GM19452 (cell line): ENCODE results near the gene RELT.

Source experiments
- ATAC-seq: cut with Tn5 transposase; IDR thresholded peaks from one replicate; pipeline ENCODE4 v1.9.1; 2021; ENCODE audit not compliant: unreplicated experiment

RELT gene, protein sequence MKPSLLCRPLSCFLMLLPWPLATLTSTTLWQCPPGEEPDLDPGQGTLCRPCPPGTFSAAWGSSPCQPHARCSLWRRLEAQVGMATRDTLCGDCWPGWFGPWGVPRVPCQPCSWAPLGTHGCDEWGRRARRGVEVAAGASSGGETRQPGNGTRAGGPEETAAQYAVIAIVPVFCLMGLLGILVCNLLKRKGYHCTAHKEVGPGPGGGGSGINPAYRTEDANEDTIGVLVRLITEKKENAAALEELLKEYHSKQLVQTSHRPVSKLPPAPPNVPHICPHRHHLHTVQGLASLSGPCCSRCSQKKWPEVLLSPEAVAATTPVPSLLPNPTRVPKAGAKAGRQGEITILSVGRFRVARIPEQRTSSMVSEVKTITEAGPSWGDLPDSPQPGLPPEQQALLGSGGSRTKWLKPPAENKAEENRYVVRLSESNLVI

DNA sequence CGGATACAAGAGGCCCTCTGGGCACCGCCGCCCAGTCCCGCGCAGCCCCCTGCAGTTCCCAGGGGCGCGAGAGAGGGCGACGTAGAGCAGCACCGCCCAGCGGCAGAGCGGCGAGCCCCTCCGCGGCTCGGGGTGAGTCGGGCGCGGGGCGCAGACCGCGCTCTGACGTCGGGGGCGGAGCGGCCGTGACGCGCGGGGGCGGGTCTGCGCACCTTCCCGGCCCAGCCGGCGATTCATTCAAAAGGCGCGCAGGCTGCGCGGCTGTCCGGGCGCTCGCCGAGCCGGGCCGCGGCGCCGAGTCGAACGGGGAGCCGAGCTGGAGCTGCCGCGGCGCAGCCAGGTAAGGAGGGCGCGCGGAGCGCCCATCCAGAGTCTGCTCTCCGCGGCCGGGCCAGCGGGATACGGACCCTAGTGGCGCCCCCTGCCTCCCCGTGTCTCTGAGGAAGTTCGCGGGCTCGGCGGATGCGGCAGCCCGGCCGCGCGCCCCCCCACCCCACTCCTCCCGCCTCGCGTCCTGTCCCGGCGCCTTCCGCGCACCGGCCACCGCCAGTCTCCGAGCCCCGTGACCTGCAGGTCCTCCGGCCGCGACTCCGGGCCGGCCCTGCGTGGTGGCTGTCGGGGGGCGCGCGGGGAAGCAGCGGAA lies at the start of gene RELT:
Gene RELT, plus strand, starts transcription at position 240 of the 643 bp plus-strand sequence. CDS start 12,738 bp downstream, outside the sequence.
- peak; percentile 71 for ATAC-seq

GRCh38 chr11:73326929-73327811 lies 49.0 kb upstream of the RELT start:
- no peak for ATAC-seq

DNA sequence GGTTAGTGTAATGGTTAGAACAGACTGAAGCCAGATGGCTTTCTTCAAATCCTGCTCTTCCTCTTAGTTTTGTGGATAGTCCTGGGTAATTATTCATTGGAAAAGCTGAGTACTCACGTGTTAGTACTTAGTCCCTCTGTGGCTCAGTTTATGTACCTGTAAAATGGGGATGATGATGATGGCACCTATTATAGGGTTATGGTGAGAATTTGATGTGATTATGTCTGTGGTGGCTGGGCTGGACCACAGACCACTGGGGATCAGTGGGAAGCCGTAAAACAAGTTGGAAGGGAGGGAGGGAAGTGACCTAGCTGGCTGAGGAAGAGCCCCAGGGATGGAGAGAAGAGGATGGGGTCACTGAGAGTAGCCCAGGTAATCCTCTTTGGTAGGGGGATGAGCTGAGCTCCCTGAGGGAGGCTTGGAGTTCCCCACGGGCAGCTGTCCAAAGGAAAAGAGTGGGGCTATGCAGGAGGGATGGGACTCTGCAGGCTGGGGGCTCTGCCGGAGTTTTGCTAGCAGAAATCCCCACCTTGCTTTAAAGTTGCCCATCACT lies 48.3 kb upstream of the RELT start:
- no peak for ATAC-seq

GRCh38 chr11:73330569-73331093 lies 45.6 kb upstream of the RELT start:
- ATAC-seq: no peak

DNA sequence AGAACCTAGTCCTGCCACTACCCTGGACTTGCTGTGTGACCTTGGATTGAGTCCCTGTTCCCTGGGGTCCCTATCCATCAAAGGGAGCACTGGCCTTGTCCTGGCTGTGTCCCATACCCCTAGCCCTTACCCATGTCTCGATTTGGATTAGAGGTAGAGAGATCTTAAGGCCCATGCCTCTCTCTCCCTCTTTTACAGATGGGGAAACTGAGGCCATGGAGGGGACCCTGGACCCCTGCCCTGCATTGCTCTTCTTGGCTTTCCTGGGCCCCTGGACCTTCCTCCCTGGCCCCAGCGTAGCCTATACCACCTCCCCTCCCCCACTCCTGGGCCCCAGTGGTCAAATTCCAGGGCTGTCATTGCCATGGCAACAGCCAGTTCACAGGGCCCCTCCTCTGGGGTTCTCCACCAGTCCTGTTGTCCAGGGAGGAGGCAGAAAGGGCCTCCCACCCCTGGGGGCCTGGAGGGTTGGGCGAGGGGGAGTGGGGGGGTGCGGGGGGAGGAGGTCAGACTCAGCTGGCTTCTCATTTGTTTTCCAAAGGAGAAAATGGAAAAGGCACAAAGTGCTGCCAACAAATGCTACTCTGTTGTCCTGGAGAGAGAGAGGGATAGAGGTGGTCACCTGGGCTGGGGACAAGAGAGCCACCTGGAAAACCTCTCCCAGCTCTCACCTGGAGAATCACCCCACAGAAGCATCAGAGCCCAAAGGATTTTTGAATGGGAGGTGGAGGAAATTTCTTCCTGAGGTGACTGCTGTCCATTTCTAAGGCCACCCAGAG lies 44.9 kb upstream of the RELT start:
- ATAC-seq: no peak

- no peak for ATAC-seq
These were observed 43.0 kb upstream of the RELT start for GRCh38 chr11:73333173-73333572.

- no peak for ATAC-seq
These were observed 42.4 kb upstream of the RELT start for GRCh38 chr11:73333640-73334383.

DNA sequence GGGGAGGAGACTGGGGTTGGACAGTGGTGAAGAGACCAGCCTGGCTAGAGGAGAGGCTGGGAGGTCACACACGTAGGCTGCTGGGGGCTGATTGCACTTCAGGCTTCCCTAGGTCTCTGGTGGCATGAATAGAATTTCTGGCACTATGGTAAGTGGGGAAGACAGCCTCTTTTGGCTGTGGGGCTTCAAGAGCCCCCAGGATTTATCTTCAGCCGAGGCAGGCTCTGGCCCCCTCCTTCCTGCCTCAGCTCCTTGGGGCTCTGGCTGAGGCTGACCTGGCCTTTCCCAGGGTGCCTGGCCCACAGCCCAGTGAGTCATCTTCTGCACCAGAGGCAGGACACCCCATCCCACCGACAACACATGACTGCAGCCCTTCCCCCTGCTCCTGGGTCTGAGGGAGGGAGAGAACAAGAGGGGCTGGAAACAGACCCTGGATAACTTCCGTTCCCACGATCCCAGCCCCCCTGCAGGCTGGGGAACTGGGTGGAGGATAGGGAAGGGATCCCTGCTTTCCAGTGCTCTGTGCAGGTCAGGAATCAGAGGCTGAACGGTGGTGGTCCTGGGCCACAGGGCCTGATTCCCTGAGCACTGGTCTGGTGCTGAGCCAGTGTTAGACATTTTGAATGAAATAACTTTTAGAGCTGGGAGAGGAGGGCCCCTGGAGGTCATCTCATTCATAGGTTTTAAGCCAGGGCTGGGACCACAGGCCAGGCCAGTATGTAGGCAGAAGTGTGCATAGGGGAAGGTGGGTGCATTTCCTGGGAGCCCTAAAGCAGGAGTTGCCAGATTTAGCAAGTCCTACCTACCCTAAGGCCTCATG lies 41.6 kb upstream of the RELT start:
- no peak for ATAC-seq

GRCh38 chr11:73335204-73335923 lies 40.8 kb upstream of the RELT start:
- no peak for ATAC-seq

DNA sequence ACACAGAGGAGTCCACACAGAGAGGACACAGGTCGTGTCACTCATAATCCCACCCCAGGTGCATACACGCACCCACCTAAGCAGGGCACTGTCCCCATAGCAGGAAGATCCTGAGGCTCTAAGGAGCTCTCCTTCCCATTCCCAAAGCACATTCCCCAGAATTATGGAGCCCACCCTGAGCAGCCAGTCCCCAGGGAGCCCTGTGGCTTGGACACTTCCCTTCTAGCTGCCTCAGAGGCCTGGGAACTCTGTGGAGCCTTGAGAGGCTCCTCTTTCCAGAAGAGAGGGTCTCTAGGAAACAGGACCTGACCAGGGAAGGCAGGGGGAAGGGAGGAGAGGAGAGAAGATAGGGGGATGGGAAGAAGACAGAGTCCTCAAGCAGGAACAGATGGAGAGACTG lies 38.4 kb upstream of the RELT start:
- no peak for ATAC-seq

- no peak for ATAC-seq
These were observed 37.9 kb upstream of the RELT start for GRCh38 chr11:73338279-73338678.

DNA sequence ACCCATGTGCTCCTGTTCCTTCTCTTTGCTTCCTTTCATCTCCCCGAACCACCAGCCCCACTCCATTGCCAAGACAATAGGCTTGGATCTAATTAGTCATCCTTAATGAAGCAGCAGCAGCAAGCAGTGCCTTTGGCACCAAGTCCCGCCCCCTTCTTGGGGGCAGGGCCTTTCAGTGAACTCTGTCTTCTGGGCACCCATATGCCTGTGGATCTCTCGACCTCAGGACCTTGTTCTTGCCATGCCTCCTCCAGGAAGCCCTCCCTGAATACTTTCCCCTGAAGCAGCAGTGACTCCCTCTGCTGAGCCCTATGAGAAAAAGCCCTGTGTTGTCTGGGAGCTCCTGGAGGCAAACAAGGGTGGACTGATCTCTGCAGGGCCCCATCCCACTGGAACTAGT lies 36.0 kb upstream of the RELT start:
- no peak for ATAC-seq

DNA sequence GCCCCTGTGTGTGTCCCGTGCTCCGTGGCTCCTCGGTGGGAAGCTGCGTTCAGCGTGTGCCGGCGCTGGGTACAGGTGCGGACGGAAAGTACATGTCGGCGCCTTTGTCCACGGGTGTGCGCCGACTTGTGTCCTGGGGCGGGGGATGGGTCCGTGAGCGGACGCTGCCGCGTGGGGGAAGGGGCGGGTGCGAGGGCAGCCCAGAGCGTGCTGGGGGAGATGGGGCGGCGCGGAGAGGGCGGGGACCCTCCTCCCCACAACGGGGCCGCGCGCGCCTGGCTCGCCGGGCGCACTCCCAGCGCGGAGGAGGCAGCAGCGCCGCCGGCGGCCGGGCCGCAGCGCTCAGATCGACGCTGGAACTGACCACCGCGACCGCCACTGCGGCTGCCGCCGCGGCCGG lies 33.6 kb upstream of the RELT start:
- ATAC-seq: no peak

DNA sequence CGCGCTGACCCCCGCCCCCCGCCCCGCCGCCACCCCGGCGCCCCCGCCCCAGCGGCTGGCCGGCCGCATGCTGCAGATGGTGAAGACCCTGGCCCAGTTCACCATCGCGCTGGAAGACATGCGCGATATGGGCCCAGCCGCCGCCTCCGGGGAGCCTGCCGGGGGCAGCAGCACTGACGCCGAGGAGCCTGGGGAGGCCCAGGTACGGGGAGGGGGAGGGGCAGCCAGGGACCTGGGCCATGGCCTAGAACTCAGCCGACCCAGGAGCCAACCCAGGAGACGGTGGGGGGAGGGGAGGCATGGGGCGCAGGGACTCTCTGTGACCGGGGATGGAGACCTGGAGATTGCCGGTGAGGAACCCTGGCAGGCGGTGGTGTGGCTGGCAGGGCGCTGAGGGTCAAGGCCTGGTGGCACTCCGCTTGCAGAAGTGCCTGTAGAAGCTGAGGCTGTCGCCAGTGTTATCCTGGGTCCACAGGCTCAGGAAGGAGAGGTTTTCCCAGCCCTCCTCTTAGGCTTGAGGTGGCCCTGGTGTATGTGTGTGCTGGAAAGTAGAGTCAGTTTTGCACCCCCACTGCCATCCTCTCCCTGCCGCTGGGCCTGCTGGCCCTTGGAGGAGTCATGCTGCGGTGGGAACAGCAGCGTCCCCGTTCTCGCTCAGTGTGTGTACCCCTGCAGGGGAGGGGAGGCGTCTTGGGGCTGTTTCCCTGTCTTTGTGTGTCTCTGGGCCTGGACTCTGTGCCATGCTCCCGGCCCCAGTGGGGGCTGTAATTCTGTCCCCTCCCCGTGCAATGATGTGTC lies 32.9 kb upstream of the RELT start:
- no peak for ATAC-seq

DNA sequence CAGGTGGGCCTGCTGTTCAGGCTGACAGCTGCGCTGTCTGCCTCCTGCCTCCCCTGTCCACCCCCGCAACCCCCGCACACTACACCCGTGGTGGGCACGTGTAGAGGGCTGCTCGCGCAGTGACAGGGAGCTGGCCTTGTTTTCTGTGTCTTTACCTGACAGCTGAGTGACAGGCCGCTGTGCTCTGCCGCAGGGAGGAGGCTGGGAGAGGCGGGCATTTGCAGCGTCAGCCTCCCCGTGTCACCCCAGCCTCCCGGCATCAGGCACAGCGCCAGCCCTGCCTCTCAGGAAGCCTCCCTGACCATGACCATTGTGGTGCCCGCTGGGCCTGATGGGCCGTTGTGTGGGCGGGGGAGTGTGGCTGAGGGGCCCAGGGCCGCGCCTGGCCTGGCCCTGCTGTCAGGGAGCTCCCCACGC lies 32.0 kb upstream of the RELT start:
- no peak for ATAC-seq

GRCh38 chr11:73345481-73346160 lies 30.6 kb upstream of the RELT start:
- ATAC-seq: no peak
